SIG-M5 treated with dmso at 0.1 percent for 504 hours (cell line): ENCODE data around the gene CDH4.

Experiments
- DNase-seq: peaks from one replicate; lab custom pipeline; 2025; ENCODE audit not compliant: unreplicated experiment; lab: John Stamatoyannopoulos, UW

CDH4 gene

DNA sequence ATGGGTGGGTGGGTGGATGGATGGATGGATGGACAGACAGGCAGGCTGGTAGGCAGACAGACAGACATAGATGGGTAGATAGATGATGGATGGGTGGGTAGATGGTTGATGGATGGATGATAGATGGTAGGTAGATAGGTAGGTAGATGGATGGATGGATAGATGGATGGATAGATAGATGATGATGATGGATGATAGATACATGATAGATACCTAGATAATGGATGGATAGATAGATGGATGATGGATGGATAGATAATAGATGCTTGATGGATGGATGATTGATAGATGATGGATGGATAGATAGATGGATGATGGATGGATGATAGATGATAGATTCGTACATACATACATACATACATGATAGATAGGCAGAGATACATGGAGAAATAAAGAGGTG, 368.1 kb downstream of the CDH4 start:
- no peak for DNase-seq

DNA sequence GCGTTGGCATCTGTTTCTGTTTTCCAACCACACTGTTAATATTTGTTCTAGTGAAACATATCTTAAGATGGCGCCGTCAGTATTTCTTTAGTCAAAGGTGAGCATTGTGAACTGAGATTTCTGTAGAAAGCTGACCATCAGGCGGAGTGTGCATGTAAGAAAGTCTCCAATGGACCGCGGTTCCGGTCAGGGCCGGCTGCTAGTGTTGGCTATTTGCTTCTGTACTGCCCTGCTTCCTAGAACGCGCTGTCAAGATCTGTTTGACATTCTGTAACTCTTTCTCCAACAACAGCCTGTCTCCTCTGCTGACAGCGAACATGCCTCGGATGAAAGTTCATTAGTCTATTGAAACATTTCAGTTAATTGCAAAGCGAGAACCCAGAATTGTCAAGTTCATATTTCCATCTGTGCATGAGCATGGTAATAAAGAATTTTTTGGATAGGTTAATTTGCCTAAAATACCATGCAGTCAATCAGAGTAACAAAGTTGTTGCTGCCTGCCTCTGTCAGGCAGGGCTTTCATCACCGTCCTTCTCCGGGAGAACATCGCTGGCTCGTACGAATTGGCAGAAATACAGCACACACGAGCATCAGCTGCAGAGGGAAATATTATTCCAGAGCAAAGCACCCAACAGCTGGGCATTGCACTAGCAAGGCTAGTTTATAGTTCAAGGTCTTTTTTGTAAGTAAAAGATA, 369.1 kb downstream of the CDH4 start:
- DNase-seq, result no peak

DNA sequence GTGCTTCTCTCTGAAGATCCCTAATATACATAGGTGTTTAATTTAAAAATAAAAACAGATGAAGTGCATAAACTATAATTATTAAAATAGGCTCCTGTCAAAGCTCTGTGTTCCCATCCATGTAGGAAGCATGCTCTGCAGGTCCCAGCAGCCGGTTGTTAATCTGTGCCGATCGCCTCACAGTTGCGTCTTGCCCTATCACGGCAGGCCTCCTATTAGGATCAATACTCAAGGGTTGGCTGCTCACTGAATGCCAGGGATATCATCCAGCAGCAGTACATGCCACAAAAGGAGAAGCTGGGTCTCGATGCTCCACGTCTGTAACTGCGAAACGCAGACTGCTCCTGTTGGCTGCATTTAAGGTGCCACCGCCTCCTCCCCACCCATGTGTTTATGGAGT, 369.8 kb downstream of the CDH4 start:
- no peak for DNase-seq

- no peak for DNase-seq
These were observed 371.4 kb downstream of the CDH4 start for GRCh38 chr20:61623451-61623850.

DNA sequence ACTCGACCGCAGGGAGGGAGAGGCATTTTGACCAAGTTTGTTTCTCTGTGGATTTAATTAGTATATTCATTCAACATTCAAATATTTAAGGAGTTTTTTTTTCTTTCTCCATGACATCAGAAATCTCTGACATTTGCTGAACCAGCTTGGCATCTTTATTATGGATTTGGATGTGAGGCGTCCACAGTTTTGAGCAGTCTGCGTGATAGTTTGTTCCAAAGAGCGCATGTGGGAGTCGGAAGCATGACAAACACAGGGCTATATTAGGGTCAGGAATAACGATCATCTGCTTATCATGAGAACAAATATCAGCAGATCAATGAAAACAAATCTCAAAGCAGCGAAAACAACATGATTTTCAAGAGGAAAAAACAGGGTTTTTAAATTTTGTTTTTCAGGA, 373.2 kb downstream of the CDH4 start:
- DNase-seq, result no peak

- DNase-seq, result no peak
These were observed 374.4 kb downstream of the CDH4 start for GRCh38 chr20:61626412-61626811.

DNA sequence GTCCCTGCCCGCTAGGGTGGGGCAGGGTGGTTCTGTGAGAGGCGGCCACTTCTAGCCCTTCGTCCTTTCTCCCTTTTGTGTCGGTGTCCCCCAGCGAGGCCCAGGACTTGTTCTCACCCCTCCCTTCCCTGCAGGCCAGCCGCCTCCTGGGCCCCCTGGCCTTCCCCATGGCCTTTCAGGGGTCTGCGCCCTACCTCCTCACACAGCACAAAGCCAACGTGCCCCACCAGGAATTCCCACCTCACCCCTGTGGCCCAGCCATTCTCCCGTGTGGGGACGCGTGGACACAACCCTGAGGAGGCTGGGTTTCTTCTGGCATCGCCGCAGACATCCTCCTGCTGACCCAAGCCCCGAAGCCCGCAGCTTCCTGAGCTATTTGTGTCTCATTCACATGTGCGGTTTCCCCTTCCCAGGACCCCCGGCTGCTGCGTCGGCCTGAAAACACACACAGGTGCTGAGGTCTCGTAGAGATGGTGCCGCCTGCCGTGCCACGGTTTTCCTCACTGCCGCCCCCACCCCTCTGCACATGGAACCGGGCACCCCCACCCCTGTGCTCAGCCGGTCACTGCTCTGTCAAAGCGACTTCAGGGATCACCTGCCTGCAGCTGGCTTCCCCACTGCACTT, 375.8 kb downstream of the CDH4 start:
- DNase-seq, result no peak

DNA sequence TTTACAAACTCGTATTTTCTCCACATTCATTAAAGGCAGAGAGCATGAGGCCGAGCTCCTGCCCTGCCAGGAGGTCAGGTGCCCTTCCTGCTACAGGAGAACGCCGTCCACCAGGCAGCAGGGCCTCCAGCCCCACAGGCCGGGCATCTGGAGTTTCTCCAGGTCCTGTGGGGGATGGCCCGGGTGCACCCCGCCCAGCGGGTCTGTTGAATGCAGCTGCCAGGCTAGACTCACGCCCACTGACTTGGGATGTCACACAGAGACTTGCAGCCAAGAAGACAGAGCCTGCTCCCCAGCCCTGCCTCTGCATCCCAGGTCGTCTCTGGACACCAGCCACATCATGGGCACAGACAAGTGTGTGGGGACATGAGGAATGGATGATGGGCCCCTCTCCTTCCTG, 376.4 kb downstream of the CDH4 start:
- DNase-seq, result no peak

DNA sequence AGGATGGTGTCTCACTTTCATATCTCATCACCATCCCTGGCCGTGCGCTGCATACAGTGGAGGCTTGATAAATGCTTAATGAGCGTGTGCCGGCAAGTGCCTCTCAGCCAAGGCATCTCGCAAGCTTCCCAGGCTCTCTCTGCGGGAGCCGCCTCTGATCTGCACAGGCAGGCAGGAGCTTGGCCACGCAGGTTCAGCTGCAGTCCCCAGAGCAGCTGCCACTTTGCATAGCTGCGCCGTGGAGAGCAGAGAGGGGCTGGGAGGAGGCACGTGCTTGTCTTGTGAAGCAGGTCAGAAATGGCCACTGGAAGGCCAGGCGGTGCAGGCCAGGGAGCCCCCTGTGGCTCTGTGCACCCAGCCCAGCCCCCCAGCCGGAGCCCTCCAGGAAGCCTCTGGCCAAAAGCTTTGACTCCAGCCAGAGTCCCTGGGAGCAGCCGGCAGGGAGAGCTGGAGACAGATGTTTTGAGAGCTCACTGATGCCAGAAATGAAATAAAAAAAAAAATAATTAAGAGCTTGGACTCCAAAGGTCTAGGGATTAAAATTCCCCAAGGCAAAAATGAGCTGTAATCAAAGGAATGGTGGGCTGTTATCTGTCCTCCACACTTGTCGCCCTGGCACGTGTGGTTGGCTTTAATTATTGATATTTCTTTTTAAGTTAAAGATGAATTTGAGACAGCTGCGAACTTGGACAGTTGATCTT, 377.0 kb downstream of the CDH4 start:
- no peak for DNase-seq

DNA sequence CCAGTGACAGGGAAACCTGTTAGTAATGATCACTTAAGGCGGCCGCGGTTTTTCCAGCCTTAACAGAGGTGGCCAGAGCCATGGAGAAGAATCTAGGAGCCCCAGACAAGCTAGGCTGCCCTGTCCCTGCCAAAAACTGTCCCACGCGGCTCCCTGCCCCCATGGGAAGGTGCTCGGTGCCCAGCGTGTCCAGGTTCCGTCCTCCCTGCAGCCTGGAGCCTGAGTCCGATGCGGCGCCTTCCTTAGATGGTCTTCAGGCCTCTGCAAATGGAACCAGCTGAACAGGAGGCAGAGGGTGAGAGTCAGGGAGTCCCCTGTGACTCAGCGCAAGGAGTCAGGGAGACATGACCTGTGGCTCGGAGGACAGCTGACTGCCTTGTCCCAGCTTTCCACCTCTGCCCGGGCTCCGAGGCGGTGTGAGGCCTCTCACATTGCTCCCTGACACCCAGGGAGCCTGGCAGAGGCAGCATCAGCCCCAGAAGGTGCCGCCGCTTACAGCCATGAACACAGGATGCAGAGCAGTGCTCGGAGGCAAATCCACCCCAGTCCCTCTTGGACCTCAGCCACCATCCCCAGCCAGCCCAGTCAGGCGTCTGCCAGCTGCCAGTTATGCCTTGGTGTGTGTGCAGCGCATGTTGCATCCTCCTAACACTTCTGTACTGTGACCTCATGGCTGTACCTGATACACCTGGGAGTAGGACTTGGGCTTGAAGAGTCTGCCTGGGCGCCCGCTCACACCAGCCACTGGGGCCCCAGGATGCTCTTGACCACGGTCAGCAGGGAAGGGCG, 377.7 kb downstream of the CDH4 start:
- DNase-seq, result no peak

DNA sequence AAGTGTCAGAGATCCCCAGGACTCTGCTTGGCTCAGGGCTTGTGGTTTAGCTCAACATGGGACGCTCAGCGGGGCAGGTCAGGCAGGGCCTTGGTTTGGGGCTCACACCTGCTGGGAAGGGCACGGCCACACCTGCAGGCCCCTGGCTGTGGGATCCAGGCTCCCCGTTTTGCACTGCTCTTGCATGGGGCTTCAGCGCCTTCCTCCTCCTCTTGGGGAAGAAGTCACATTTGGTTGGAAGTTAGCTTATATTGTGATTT, 378.3 kb downstream of the CDH4 start:
- DNase-seq, result no peak

DNA sequence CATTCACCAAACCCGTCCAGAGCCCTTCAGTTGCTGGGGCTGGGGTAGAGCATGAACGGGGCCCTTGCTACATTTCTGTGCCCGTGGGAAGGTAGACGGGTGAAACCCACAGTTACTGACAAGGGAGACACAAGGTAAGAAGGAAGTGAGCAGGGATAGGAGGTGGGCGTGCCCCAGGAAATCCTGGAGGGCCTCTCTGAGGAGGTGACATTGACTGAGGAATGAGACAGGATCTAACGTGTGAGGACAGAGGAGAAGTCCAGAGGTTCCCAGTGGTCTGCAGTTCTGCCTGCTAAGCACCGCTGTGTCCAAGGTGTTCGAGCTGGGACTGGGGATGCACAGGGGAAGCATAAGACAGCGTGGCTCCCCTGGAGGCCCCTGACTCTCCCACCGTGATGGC, 378.8 kb downstream of the CDH4 start:
- no peak for DNase-seq

DNA sequence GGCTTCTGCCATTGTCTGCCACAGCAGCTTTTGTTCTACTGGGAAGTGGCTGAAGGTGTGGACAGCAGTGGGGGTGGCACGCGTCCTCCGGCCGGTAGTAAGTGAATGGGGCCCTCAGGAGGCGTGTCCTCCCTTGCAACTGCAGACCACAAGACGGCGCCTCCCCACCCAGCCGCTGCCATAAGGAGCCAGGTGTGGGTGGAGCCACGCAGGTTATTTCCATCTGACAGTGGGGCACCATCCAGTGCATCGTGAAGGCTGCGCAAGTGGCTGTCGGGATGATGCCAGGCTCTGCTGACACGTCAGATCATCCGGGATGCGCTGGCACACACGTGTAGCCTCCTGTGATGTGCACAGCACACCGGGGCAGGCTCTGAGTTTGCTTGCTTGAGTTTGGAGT, 379.7 kb downstream of the CDH4 start:
- DNase-seq, result no peak

DNA sequence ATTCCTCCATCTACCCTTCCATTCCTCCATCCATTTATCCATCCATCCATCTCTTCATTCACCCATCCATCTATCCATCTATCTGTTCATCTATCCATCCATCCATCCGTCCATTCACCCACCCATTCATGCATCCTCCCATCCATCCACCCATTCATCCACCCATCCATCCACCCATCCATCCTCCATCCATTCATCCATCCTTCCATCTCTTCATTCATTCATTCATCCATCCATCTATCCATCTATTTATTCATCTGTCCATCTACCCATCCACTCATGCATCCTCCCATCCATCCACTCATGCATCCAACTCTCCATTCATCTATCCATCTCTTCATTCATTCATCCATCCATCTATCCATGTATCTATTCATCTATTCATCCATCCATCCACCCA, 380.9 kb downstream of the CDH4 start:
- DNase-seq, result no peak

- no peak for DNase-seq
These were observed 382.5 kb downstream of the CDH4 start for GRCh38 chr20:61634376-61635145.

DNA sequence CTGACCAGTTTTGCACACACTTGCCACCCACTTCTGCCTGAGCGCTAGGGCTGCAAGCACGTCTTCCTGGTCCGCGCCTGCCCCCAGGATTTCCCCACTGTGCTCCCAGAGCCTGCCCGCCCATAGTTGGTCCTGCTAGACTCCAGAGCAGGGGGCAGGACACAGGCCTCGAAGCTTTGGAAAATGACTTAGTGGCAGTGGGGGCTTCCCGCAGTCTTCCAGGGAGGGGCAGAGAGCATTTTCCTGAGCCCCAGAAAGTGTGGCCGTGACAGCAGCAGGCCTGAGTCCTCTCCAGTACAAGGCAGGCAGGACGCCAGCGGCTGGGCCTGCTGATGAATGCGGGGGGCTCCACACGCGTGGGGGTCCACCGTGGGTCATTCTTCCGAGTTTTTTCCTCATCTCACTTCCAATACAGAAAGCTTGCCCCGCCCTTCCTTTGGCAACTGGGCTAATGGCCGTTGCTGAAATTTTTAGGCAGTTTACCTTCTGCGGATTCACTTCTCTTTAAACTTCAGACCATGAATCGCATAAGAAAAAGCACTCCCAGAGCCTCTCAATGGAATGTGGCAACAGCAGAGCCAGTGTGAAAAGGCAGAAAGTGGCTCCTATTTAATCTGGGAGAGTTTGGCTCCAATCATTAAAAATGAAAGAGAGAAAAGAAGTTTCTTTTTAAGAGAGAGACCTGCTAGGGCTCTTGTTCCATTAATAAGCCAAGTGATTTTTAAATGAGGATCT, 383.8 kb downstream of the CDH4 start:
- no peak for DNase-seq

- no peak for DNase-seq
These were observed 384.6 kb downstream of the CDH4 start for GRCh38 chr20:61636531-61637116.

DNA sequence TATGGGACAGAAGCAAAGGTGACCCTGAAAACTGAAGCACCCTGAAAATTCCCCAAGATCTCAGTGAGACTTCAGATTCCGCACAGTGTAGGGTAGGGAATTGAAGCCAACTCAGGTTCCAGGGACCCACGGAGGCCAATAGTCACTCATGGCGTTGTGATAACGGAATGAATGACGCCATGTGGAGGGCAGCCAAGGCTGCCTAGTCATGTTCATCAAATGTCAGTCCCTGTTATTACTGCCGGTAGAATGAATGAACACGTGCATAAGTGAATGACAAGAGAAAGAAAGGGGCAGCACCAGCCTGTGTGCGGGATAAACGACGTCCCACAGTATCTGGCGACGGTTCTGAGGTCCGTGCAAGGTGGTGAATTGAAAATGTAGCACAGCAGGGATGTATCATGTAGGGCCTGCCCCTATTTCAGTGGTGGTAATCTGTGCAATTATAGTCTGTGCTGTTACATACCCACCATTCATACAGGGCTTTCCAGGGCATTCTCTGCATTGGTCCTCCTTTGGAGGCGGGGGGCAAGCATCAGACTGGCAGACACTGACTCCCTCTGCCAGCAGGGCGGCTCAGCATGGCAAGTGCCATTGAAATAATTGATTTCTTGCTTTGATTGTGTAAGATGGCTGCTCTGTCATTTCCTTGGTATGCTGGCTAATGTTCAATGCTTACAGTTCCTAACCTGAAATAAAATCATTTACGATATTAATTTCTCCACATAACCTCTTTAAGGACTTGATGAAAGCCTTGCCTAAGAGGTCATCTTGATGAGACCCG, 386.9 kb downstream of the CDH4 start:
- DNase-seq, result no peak

DNA sequence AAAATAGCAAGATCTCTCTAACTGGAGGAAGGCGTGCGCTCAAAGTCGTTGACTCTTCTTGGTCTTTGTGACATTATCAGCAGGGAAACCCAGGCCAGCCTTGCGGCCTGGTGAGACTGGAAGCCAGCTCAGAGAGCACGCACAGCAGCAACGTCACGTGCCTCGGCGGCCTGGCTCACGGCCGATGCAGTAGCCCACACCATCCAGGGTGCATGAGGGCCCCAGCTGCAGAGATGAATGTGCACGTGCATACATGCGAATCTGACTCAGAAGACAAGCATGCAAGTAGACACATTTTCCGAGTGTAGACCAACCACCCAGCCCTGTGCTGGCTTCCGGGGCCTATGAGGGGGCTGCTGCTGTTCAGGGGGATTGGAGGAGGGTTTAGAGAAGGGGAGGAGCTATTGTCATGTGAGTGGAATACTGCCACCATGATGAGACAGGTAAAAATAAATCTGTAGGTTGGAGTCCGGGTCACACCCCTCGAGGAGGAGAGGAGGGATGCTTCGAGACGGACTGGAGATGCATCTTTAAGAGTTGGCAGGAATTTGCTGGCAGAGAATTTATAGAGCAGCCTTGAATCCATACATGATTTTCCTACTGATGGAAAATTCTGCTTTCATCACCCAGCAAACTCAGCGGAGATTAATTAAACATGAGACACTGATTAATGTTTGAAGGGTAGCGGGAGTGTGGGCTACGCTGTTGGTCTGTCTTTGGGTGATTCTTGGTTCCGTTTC, 388.2 kb downstream of the CDH4 start:
- DNase-seq, result no peak
